Dermis microvascular lymphatic vessel endothelial cell (primary cell): ENCODE results near the gene KLRC3. TPM values are rescaled to one million over a fixed set of nuclear protein-coding genes. Genes with fewer than 3 reads are reported as not detected.
"Not testable (repeated sequence)": the region's sequence is repeated elsewhere in the genome, so short reads cannot be mapped to it uniquely, and the experiment has no call there.

ENCODE experiments used
- DNase-seq, 2 donors: peaks; one replicate each; pipeline versions ENCODE4 v3.0.0 to v3.0.0-alpha.2; 2010; ENCODE audit warnings: low read depth in 2 of 2
- total RNA-seq: library from RNA; depleted of rRNA; stranded (reverse); fragments of >200 nt; gene quantifications from 2 replicates; pipeline ENCODE4 v1.2.1, GENCODE V29; 2014

KLRC3 gene
- total RNA-seq, 1 donor from 2014 or later = not detected

DNA sequence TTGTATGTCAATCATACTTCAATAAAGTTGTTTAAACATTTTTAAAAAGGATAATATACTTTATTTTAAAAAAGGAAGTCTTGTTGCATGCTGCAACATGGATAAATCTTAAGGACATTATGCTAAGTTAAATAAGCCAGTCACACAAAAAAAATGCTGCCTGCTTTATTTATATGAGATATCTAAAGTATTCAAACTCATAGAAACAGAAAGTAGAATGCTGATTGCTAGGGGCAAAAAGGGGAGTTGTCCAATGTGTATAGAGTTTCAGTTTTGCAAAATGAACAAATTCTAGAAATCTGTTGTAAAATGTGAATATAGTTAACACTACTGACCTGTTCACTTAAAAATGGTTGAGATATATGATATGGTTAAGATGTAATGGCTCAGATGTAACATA, 19.6 kb downstream of the KLRC3 start:
- no peak for DNase-seq

- DNase-seq = no peak
Observed at GRCh38 chr12:10398168-10398567, 22.2 kb downstream of the KLRC3 start.

GRCh38 chr12:10397296-10397695, 23.1 kb downstream of the KLRC3 start:
- DNase-seq = no peak

GRCh38 chr12:10396176-10396575, 24.2 kb downstream of the KLRC3 start:
- not testable (repeated sequence) for DNase-seq

DNA sequence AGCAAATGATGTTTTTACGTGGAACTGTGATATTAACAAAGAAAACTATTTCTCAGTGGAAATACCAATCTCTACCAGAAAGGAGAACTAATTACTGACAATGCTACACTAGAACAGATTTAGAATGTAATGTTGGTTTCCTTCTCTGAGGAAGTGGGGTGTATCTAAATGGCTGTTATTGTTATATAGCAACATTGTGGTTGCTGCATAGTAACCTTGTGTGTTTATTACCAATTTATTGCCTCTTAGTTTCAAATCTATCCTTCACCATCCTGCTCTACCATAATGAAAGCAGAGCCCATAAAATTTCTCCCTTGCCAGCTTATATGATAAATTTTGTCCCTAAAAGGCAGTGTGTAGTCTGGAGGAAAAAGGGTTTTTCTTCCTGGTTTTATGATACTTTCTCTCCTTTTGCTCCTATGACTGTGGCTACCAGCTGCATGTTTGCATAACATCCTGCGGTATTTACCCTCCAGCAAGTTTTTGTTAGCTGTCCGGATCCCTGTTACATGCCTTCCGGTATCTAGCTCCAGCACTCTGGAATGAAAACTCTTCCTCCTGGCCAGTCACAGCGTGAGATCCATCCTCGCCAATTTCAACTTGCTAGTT, 24.9 kb downstream of the KLRC3 start:
- peak; percentile 64 to 72 for DNase-seq

DNA sequence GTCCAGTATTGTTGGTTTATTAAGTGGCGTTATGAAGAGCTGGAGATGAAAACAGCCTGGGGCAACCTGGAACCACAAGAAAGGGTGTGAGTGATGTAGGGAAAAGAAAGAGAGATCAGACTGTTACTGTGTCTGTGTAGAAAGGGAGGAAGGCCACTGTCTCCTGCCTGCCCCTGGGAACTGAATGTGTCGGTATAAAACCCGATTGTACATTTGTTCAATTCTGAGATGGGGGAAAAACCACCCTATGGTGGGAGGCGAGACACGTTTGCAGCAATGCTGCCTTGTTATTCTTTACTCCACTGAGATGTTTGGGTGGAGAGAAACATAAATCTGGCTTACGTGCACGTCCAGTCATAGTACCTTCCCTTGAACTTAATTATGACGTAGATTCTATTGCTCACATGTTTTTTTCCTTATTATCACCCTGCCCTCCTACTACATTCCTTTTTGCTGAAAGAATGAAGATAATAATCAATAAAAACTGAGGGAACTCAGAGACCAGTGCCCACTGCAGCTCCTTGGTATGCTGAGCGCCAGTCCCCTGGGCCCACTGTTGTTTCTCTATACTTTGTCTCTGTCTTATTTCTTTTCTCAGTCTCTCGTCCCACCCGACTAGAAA, 25.8 kb downstream of the KLRC3 start:
- DNase-seq = not testable (repeated sequence)

DNA sequence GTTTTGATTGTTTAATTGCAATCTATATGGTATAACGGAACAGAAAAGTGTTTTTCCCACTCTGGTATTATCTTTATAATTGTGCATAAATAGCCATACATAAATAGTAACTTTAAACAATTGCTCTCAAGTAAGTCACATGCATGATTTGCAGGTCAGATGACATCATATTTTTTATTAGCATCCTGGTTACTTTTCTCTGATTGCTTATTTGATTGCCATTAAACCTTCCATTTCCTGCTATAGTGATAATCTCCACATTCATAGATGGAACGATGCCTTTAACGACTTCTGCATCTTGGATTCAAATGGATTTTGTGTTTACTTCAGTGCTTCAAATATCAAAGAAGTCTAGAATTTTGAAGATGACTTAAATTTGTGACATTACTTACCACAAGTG, 27.1 kb downstream of the KLRC3 start:
- no peak for DNase-seq

- DNase-seq = peak in 1 of 2 donors; percentile 46
Observed at GRCh38 chr12:10392394-10392930, 27.9 kb downstream of the KLRC3 start.

- DNase-seq = not testable (repeated sequence)
Observed at GRCh38 chr12:10390991-10391390, 29.4 kb downstream of the KLRC3 start.

DNA sequence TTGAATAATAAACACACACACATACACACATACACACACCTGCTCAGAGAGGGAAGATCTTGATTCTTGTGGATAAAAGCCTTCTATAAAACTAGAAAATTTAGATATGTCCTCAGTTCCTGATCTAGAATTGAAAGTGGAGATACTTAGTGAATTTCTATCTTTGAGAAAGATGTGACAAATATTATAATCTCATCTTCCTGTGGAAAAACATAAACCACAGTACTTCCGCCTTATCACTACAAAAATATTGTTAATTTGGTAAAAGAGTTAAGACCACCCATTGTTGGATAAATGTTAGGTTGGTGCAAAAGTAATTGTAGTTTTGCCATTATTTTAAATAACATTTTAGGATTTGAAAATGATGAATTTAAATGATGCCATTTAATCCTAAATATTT, 30.5 kb downstream of the KLRC3 start, which contains the start of gene KLRK1:
Gene KLRK1 (minus strand): TSS at position 138 of the 400 bp plus-strand sequence. CDS start 1,231 bp downstream, outside the sequence.
- DNase-seq = no peak

DNA sequence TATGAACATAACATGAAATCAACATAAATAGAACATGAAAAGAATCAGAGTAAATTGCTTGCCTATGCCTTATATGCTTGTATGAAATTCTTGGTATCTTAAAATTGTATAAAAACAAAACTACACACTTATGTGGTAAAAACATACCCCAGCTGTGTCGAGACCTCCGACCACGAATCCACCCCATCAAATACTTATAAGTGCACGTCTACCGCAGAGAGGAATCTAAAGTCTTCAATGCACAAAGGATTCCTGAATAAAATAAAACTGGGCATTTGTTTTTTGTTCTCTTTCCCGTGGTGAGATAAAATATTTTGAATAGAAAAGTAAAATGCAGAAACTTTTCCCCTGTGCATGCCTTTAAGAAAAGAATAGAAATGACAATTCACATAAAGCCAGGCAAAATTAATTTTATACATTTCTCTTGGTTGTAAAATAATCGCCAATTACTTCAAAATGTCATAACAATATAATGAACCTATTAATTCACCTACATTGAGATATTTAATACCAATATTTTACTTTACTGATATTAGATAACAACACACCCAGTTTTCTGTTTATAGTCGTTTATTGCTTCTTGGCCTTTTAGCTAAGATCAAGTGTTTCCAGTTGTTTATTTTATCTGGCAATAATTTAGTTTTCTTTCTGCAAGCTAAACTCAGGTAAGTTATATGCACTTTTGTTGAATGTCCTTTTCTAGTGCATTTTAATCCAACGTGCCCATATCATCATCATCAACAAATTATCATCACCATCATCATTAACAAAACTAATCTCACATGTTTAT, 31.6 kb downstream of the KLRC3 start:
- no peak for DNase-seq

GRCh38 chr12:10387498-10387897, 32.9 kb downstream of the KLRC3 start:
- not testable (repeated sequence) for DNase-seq

- no peak for DNase-seq
Observed at GRCh38 chr12:10386857-10387256, 33.5 kb downstream of the KLRC3 start.

DNA sequence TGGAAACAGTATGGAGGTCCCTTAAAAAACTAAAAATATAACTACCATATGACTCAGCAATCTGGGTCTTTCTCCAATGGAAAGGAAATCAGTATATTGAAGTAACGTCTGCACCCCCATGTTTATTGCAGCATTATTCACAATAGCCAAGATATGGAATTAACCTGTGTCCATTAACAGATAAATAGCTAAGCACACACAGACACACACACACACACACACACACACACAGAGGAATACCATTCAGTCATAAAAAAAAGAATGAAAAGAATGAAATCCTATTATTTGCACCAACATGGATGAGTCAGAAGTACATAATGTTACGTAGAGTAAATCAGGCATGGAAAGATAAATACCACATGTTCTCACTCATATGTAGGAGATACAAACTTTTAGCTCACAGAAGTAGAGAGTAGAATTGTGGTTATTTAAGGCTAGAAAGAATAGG, 35.2 kb downstream of the KLRC3 start:
- peak; percentile 4 to 38 for DNase-seq

GRCh38 chr12:10384191-10384590, 36.2 kb downstream of the KLRC3 start:
- no peak for DNase-seq

DNA sequence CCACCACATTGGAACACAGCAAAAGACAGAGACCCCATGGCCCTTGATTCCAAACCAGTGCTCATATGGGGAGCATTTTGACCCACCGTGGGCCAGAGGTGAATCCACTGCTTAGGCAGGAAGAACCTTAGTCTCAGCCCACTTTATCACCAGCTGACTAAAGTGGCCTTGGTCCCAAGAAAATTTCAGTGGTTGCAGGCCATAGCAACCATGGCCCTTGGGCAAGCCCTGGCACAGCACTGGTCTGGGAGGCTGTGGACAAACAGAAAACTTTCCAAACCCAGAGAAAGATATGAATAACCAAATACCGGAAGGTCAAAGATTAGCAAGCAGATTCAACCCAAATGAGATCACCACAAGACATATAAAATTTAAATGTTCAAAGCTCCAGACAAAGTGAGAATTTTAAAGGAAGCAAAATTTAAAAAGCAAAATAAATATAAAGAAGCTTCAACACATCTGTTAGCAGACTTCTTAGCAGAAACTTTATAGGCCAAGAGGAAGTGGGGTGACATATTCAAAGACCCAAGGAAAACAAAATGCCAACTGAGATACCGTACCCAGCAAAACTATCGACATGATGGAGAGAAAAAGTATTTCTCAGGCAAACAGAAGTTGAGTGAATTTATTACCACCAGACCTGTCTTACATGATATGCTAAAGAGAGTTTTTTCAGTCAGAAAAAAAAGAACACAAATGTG, 38.3 kb downstream of the KLRC3 start:
- no peak for DNase-seq

DNA sequence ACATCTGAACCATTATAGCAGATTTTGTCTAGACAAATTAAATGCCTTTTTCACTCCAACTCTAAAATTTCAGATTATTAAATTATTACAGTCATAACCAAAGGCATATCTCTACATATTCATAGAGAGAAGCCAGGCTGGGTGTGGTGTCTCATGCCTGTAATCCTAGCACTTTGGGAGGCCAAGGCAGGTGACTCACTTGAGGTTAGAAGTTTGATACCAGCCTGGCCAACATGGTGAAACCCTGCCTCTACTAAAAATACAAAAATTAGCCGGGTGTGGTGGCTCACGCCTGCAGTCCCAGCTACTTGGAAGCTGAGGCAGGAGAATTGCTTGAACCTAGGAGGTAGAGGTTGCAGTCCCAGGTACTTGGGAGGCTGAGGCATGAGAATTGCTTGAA, 41.7 kb downstream of the KLRC3 start:
- not testable (repeated sequence) for DNase-seq

DNA sequence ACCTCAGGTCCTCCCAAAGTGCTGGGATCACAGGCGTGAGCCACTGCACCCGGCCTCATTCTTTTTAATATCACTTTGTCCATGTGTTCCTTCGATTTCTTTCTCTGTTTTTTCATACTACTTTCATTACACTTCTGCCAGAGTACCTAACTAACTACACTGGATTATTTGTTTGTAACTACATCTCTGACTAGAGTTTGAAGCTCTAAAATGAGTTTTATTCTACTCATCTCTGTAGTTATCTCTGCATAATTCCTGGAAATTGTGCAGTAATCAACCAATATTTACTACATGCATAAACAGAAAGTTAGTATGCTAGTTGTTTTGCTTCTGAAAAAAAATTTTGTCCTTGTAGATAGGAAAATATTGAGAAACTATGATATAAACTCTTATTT, 45.8 kb downstream of the KLRC3 start:
- DNase-seq = no peak

- DNase-seq = no peak
Observed at GRCh38 chr12:10372559-10372958, 47.8 kb downstream of the KLRC3 start.

- peak in 1 of 2 donors; percentile 7 for DNase-seq
Observed at GRCh38 chr12:10371893-10372535, 48.4 kb downstream of the KLRC3 start.
